Heart left ventricle (tissue), 13 donors: ENCODE data around the gene FNDC11.

Experiments
- CTCF ChIP-seq, 12 donors: fragments of 200-600 bp; sonication (generic) in 4 of 12; IDR thresholded peaks; one replicate each; pipeline versions ENCODE4 v1.5.0 to v1.8.0; 2018 to 2022; ENCODE audit warnings: antibody characterized with exemption in 12 of 12, mild to moderate bottlenecking in 5 of 12
- POLR2A ChIP-seq, 2 donors: fragments of 450-650 bp; IDR thresholded peaks; one replicate each; pipeline ENCODE4 v1.6.1; 2017; ENCODE audit warnings: antibody characterized with exemption in 2 of 2, mild to moderate bottlenecking in 2 of 2, moderate library complexity in 2 of 2
- donor health status: ischemic (EF 13 %, LVEDD 7.1; RV severe dilation, severe dysfunction).
- donor health status: DM: no; HTN: yes; CAD: no.
- donor health status: DM: no; HTN: no; CAD: no.
- donor health status: ischemic (EF 25% LVEDD 6.9; RV normal size, moderate dysfunction).
- donor health status: ischemic (EF 25% LVEDD 5.7; RV mildly dilated, moderate dysfunction).
- donor health status: ischemic (EF 35%, LVEDD 5.7; RV mildly dilated, moderate dysfunction).
- donor health status: nonischemic (EF 11% LVEDD 7.7; RV severe dilation, severe dysfunction).
- donor health status: DM: yes; HTN: yes; CAD: no.
- donor health status: PGD.
- donor health status: ischemic (EF 29% LVEDD 5.4; RV normal size, mild dysfunction).
- donor health status: nonischemic (EF 23%, LVEDD 6.1; RV moderate dilation, normal function).

GRCh38 chr20:63549679-63550282 lies 4.2 kb upstream of the FNDC11 start:
- TF ChIP-seq POLR2A (IDR thresholded peaks at IDR 0.05) (no peak), CTCF (IDR thresholded peaks at IDR 0.05) (no peak)
